Measurements from ENCODE around the gene L3MBTL1.

Gene L3MBTL1

GRCh38 chr20:43590036-43590391 is 82.5 kb downstream of the L3MBTL1 start:
- DNase-seq (ENCODE audit: low read depth in 2 of 2), result no peak

- peak; percentile 74 to 77 for DNase-seq (ENCODE audit: low read depth in 2 of 2)
Measured at GRCh38 chr20:43590392-43591303, 83.2 kb downstream of the L3MBTL1 start, which contains the start of gene IFT52. Gene IFT52 (plus strand): TSS chr20:43590937. CDS start chr20:43594699, 3,762 bp downstream.
